ENCODE measurements around the gene PRKCE.

GRCh38 chr2:46065152-46065551 is 413.7 kb downstream of the PRKCE start:
- TF ChIP-seq CTCF (IDR thresholded peaks at IDR 0.05) = no peak
- TF ChIP-seq POLR2AphosphoS5 (IDR thresholded peaks at IDR 0.05; ENCODE audit: low read depth, low read length) = no peak
- no peak for TF ChIP-seq REST (IDR thresholded peaks at IDR 0.05; ENCODE audit: insufficient read depth in 1 of 2, low read depth in 2 of 2, low read length in 1 of 2)
- no peak for TF ChIP-seq TCF7L2 (IDR thresholded peaks at IDR 0.05; ENCODE audit: low read depth, low read length)
